ENCODE results near the gene LRRC8C. TPM values are rescaled to one million over a fixed set of nuclear protein-coding genes. Genes with fewer than 3 reads are reported as not detected.
"Not testable (repeated sequence)": the region's sequence is repeated elsewhere in the genome, so short reads cannot be mapped to it uniquely, and the experiment has no call there.

Gene LRRC8C
- total RNA-seq, 1 donor, result 2.2 TPM

DNA sequence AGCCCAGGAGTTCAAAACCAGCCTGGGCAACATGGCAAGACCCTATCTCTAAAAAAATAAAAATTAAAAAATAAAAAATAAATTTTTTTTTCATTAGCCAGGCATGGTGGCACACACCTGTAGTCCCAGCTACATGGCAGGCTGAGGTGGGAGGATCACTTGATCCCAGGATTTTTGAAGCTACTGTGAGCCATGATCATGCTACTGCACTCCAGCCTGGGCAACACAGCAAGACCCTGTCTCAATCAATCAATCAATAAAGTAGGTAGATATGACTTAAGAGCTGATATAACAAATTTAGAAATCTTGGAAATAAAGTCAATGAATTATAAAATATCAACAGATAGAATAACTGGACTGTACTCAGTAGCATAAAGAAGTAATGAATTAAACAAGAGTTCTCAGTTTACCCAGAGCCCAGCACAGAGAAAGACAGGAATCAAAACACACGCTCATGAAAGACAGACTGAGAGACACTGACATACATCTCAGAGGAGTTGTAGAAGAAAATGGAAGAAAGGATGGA, 69.7 kb downstream of the LRRC8C start:
- TF ChIP-seq, protein P1, sequence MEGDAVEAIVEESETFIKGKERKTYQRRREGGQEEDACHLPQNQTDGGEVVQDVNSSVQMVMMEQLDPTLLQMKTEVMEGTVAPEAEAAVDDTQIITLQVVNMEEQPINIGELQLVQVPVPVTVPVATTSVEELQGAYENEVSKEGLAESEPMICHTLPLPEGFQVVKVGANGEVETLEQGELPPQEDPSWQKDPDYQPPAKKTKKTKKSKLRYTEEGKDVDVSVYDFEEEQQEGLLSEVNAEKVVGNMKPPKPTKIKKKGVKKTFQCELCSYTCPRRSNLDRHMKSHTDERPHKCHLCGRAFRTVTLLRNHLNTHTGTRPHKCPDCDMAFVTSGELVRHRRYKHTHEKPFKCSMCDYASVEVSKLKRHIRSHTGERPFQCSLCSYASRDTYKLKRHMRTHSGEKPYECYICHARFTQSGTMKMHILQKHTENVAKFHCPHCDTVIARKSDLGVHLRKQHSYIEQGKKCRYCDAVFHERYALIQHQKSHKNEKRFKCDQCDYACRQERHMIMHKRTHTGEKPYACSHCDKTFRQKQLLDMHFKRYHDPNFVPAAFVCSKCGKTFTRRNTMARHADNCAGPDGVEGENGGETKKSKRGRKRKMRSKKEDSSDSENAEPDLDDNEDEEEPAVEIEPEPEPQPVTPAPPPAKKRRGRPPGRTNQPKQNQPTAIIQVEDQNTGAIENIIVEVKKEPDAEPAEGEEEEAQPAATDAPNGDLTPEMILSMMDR (IDR thresholded peaks at IDR 0.05; ENCODE audit: extremely low read depth, low read depth, low read length), result no peak
- no peaks in the 10 kb centered on the region for H4K20me1 ChIP-seq (ENCODE audit: insufficient read depth, low read length)
- H3K4me3 ChIP-seq (ENCODE audit: insufficient read depth, low read length), result no peak overlapping the region
- H3K27ac ChIP-seq (ENCODE audit: low read depth, low read length), result no peak overlapping the region
- H3K79me2 ChIP-seq (ENCODE audit: insufficient read depth, low read length), result no peaks in the 10 kb centered on the region
- H2AFZ ChIP-seq (ENCODE audit: low read length), result no peak overlapping the region
- H3K36me3 ChIP-seq (ENCODE audit: insufficient read depth, low read length), result no peaks in the 10 kb centered on the region
- no peaks in the 10 kb centered on the region for H3K4me1 ChIP-seq (ENCODE audit: insufficient read depth, low read length)
- no peaks in the 10 kb centered on the region for H3K27me3 ChIP-seq (ENCODE audit: insufficient read depth, low read length)
- H3K9me3 ChIP-seq (ENCODE audit: low read depth, low read length), result no peaks in the 10 kb centered on the region
- DNase-seq (ENCODE audit: insufficient read length, low spot score, missing footprints), result no peak
- no peak overlapping the region for H3K4me2 ChIP-seq (ENCODE audit: insufficient read depth, low read length)

GRCh38 chr1:89703469-89703868, 70.5 kb downstream of the LRRC8C start:
- H3K27me3 ChIP-seq (ENCODE audit: insufficient read depth, low read length), result no peaks in the 10 kb centered on the region
- H3K36me3 ChIP-seq (ENCODE audit: insufficient read depth, low read length), result no peaks in the 10 kb centered on the region
- no peak overlapping the region for H2AFZ ChIP-seq (ENCODE audit: low read length)
- DNase-seq (ENCODE audit: insufficient read length, low spot score, missing footprints), result no peak
- H3K9me3 ChIP-seq (ENCODE audit: low read depth, low read length), result no peaks in the 10 kb centered on the region
- no peaks in the 10 kb centered on the region for H3K4me1 ChIP-seq (ENCODE audit: insufficient read depth, low read length)
- no peak overlapping the region for H3K4me3 ChIP-seq (ENCODE audit: insufficient read depth, low read length)
- no peak overlapping the region for H3K4me2 ChIP-seq (ENCODE audit: insufficient read depth, low read length)
- no peaks in the 10 kb centered on the region for H3K79me2 ChIP-seq (ENCODE audit: insufficient read depth, low read length)
- TF ChIP-seq, protein P1 (IDR thresholded peaks at IDR 0.05; ENCODE audit: extremely low read depth, low read depth, low read length), result no peak
- no peak overlapping the region for H3K27ac ChIP-seq (ENCODE audit: low read depth, low read length)
- no peaks in the 10 kb centered on the region for H4K20me1 ChIP-seq (ENCODE audit: insufficient read depth, low read length)

GRCh38 chr1:89704014-89704413, 71.1 kb downstream of the LRRC8C start:
- no peaks in the 10 kb centered on the region for H4K20me1 ChIP-seq (ENCODE audit: insufficient read depth, low read length)
- H3K4me3 ChIP-seq (ENCODE audit: insufficient read depth, low read length), result no peak overlapping the region
- no peak for DNase-seq (ENCODE audit: insufficient read length, low spot score, missing footprints)
- no peak overlapping the region for H2AFZ ChIP-seq (ENCODE audit: low read length)
- H3K4me1 ChIP-seq (ENCODE audit: insufficient read depth, low read length), result no peaks in the 10 kb centered on the region
- no peak overlapping the region for H3K4me2 ChIP-seq (ENCODE audit: insufficient read depth, low read length)
- H3K79me2 ChIP-seq (ENCODE audit: insufficient read depth, low read length), result no peaks in the 10 kb centered on the region
- TF ChIP-seq, protein P1 (IDR thresholded peaks at IDR 0.05; ENCODE audit: extremely low read depth, low read depth, low read length), result no peak
- H3K36me3 ChIP-seq (ENCODE audit: insufficient read depth, low read length), result no peaks in the 10 kb centered on the region
- H3K9me3 ChIP-seq (ENCODE audit: low read depth, low read length), result no peaks in the 10 kb centered on the region
- H3K27me3 ChIP-seq (ENCODE audit: insufficient read depth, low read length), result no peaks in the 10 kb centered on the region
- no peak overlapping the region for H3K27ac ChIP-seq (ENCODE audit: low read depth, low read length)

DNA sequence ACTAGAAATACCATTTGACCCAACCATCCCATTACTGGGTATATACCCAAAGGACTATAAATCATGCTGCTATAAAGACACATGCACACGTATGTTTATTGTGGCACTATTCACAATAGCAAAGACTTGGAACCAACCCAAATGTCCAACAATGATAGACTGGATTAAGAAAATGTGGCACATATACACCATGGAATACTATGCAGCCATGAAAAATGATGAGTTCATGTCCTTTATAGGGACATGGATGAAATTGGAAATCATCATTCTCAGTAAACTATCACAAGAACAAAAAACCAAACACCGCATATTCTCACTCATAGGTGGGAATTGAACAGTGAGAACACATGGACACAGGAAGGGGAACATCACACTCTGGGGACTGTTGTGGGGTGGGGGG, 72.0 kb downstream of the LRRC8C start:
- H3K27ac ChIP-seq (ENCODE audit: low read depth, low read length); DNase-seq (ENCODE audit: insufficient read length, low spot score, missing footprints); H3K36me3 ChIP-seq (ENCODE audit: insufficient read depth, low read length); H4K20me1 ChIP-seq (ENCODE audit: insufficient read depth, low read length); H3K4me3 ChIP-seq (ENCODE audit: insufficient read depth, low read length); H2AFZ ChIP-seq (ENCODE audit: low read length); H3K79me2 ChIP-seq (ENCODE audit: insufficient read depth, low read length); H3K4me1 ChIP-seq (ENCODE audit: insufficient read depth, low read length); H3K9me3 ChIP-seq (ENCODE audit: low read depth, low read length); H3K27me3 ChIP-seq (ENCODE audit: insufficient read depth, low read length); H3K4me2 ChIP-seq (ENCODE audit: insufficient read depth, low read length): not testable (repeated sequence)

Data from osteoblast (primary cell).